HG02623 (cell line): ENCODE data around the gene ZNF579.
"Not testable (repeated sequence)": the region's sequence is repeated elsewhere in the genome, so short reads cannot be mapped to it uniquely, and the experiment has no call there.

ENCODE experiments used
- ATAC-seq: cut with Tn5 transposase; IDR thresholded peaks from one replicate; pipeline ENCODE4 v1.9.1; 2021; ENCODE audit warnings: moderate library complexity; ENCODE audit not compliant: unreplicated experiment

Gene ZNF579

DNA sequence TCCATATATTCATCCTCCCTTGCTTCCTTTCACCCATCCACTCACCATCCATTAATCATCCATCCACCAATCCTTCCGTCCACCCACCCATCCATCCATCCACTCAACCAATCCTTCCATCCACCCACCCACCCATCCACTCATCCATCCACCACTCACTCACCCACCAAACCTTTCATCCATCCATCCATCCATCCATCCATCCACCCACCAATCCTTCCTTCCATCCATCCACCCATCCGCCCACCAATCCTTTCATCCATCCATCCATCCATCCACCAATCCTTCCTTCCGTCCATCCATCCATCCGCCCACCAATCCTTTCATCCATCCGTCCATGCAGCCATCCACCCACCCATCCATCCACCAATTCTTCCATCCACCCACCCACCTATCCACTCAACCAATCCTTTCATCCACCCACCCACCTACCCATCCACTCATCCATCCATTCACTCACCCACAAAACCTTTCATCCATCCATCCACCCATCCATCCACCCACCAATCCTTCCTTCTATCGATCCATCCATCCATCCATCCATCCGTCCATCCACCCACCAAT lies 38.3 kb downstream of the ZNF579 start:
- ATAC-seq: no peak

DNA sequence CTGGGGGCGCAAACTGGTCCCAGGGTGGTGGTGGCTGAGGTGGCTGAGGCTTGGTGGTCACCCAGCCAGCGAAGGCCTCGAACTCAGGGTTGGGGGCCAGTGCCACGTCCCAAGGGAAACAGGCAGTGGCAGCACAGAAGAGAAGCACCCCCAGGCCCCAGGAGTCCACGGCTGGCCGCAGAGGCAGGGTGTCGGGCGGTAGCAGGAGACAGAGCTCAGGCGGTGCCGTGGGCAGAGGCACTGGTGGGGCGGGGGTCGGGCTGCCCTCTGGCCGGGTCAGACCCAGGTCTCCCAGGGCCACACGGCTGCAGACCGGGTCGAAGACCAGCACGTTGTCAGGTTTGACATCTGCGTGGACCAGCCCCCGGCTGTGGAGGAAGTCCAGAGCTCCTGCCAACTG lies 39.6 kb downstream of the ZNF579 start:
- ATAC-seq: no peak

DNA sequence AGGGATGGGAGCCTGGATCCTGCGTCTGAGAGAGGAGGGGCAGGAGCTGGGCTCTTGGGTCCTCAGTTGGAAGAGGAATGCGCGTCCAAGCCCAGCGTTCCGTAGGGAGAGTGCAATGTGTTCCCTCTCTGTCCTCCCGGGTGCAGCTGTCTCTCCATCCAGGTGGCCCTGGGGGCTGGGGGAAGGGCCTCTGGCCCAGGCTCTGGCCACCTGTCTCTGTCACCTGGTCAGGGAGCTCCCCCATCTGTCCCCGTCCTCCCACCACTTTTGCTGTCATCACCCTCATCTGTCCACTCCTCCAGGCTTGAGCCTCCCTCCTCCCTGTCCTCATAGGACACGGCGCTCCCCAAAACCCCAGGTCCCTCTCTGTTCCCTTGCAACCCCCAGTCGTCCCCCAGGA lies 40.0 kb downstream of the ZNF579 start:
- no peak for ATAC-seq

DNA sequence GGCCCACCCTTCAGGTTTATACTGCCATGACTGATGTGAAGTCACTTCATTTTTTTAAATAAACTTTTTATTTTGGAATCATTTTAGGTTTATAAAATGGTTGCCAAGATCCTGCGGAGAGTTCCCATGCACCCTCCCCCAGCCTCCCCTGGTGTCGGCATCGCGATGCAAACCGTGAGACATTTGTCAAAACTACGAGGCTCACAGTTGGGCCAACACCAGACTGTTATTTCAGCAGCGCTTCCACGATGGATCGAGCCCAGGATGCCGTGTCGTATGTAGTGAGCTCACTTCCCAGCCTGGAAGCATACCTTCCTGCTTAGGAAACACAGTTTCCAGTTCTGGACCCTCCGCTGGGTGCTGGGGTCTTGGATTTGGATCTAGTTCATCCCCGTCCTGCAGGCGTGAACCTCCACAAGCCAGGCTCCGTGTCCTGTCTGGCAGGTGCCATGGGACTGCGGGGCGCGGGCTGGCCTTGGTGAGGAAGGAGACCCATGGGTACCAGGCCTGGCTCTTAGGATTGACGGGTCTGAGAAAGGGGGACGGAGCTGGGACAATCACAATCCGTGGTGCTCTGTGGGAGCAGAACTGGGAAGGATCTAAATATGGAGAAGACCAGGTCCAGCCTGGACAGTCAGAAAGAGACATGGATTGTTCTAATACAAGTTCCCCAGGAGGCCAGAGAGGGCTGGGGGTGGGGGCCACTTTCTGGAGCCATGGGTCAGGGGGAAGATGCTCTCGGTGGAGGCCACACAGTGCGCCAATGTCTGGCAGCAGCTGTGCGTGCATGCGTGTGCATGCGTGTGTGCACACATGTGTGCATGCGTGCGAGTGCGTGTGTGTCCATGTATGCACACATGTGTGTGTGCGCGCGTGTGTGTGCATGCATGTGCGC lies 41.3 kb downstream of the ZNF579 start:
- no peak for ATAC-seq

DNA sequence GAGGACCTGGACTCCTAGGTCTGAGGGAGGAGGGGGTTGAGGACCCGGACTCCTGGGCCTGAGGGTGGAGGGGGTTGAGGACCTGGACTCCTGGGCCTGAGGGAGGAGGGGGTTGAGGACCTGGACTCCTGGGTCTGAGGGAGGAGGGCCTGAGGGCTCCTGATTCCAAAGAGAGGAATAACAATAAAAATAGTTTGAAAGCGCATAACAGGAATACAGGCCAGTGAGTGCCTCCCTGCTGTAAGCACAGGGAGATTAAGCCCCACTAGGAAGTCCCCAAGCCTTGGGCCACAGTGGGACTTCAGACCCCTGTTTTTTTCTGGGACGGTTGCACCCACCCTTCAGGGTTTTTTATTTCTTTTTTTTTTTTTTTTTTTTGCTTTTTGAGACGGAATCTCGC lies 42.5 kb downstream of the ZNF579 start:
- no peak for ATAC-seq

DNA sequence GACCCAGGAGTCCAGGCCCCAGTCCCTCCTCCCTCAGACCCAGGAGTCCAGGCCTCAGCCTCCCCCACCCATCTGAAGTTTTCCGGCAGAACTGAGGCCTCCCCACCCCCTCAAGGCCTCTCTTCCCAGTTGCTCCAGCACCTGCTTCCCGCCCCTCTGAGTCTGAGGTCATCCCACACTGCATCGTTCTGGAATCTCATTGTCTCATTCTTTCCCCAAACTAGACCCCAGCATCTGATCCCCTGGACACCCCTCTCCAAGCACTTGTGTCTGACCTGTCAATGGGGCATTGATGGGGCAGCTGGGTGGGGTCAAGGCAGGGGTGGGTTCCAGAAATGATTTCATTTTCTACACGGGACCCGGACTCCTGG lies 42.9 kb downstream of the ZNF579 start:
- no peak for ATAC-seq

DNA sequence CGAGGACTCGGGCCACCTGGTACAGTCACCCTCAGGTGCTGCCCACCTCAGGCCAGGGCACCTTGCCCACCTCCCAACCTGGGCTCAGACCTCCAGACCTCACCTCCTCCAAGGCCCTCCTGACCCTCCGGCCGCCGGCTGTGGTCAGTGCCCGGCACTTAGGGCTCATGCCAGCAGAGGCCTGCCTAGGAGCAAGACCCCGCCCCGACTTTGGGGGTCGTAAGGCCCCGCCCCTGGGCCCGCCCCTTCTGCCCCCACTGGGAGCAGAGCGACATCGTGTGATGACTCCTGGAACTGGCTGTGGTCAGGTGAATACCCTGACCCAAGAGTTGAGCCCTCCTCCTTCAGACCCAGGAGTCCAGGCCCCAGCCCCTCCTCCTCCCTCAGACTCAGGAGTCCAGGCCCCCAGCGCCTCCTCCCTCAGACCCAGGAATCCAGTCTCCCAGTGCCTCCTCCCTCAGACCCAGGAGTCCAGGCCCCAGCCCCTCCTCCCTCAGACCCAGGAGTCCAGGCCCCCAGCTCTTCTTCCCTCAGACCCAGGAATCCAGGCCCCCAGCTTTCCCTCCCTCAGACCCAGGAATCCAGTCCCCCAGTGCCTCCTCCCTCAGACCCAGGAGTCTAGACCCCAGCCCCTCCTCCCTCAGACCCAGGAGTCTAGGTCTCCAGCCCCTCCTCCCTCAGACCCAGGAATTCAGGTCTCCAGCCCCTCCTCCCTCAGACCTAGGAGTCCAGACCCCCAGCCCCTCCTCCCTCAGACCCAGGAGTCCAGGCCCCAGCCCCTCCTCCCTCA lies 43.5 kb downstream of the ZNF579 start, which contains the start of gene SBK2:
Gene SBK2 (minus strand): TSS at position 183 of the 790 bp plus-strand sequence. CDS start 839 bp downstream, outside the sequence.
- no peak for ATAC-seq

DNA sequence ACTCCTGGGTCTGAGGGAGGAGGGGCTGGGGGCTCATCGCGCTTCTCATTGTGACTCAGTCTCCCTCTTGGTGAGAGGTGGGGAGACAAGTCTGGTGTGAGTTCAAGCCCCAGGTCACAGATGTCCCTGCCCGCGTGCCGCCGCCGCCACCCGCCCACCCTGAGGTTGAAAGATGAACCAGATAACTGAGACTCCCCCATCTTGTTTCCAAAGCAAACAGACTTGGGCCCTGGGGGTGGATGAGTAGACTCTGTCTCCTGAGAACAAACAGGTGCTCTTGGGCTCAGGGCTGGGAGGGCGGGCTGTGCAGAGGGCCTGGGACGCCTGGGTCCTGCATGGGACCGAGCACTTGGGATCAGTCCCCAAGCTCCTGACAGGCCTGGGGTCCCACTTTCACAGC lies 44.3 kb downstream of the ZNF579 start:
- ATAC-seq: no peak

DNA sequence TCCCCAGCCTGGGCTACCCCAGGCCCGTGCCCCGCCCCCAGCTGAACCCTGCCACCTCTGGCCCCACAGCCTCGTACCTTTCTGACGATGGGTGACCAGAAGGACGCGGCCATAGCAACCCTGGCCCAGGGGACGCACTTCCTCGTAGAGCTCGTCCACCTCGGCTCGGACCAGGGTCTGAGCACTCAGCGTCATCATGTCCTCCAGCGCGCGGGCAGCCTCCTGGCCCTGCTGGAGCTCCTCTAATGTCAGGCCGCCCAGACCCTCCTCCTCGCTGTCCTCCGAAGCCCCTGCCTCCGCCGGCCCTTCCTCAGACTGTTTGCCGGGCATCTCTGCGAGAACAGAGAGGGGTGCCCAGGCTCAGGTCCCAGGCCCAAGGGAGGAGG lies 44.7 kb downstream of the ZNF579 start:
- no peak for ATAC-seq

DNA sequence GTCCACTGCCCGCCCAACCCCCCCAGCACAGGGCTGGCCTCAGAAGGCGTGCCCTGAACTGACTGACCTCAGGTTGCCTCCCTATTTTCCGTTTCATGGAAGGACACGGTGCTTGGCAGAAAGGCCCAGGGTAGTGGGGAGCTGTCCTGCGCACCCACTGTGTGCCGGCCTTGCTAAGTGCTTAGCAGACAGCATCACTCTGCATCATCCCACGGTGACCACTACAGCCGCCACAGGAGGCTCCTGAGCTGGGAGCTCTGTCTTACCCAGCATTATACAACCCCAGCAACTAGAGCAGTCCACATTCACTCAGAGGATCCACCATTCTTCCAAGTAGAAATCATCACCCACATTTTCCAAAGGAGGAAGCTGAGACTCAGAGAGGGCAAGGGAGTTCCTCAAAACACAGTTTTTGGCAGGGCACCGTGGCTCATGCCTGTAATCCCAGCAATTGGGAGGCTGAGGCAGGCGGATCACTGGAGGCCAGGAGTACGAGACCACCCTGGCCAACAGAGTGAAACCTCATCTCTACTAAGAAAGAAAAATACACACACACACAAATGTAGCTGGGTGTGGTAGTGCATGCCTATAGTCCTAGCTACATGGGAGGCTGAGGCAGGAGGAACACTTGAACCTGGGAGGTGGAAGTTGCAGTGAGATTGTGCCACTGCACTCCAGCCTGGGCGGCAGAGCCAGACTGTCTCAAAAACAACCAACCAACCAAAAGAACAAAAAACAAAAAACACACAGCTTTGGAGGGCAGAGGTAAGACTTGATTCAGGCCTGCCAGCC lies 45.3 kb downstream of the ZNF579 start:
- no peak for ATAC-seq

DNA sequence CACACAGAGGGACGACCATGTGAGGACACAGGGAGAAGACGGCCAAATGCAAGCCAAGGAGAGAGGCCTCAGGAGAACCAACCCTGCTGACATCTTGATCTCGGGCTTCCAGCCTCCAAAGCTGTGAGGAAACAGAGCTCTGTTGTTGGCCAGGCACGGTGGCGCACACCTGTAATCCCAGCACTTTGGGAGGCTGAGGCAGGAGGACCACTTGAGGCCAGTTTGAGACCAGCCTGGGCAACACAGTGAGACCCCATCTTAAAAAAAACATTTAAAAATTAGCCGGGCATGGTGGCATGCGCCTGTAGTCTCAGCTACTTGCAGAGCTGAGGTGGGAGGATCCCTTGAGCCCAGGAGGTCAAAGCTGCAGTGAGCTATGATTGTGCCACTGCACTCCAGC lies 46.4 kb downstream of the ZNF579 start:
- not testable (repeated sequence) for ATAC-seq

DNA sequence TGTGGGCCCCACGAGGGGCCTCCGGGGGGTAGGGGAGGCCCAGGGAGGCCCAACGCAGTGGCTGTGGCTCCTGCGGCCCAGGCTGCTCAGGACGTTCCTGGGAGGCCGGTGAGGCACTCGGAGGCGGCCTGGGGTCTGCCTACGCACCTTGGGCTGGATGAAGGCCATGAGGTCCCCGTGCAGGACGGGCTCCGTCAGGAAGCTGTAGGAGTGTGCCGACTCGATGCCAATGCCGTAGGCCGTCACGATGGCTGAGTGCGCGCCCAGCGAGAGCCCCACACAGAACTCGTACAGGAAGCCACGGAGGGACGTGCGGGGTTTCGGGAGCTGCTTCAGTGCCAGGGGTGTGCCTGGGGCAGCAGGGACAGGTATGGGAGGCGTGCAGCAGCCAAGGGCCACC lies 49.7 kb downstream of the ZNF579 start:
- no peak for ATAC-seq

DNA sequence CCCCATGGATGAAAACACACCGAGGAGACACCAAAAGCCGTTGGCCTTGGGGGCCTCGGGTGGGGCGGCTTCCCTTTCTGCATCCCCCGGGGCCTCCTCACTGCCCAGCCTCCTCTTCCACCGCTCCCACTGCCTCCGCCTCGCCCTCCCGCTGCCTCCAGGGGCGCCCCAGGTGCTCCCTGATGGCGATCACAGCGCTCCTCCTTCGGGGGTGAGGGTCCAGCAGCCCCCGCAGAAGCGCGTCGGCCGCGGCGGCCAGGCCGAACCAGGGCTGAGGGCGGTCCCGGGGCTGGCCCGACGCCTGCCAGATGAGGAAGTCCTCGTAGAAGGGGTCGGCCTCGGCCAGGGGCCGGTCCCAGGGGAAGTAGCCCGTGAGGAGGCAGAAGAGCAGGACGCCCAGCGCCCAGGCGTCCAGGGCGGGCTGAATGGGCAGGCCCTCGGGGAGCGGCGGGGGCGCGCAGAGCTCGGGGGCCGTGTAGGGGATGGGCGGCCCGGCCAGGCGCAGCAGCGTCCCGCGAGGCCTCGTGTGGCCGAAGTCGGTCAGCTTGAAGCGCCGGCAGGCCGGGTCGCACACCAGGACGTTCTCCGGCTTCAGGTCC lies 50.9 kb downstream of the ZNF579 start:
- ATAC-seq: no peak

DNA sequence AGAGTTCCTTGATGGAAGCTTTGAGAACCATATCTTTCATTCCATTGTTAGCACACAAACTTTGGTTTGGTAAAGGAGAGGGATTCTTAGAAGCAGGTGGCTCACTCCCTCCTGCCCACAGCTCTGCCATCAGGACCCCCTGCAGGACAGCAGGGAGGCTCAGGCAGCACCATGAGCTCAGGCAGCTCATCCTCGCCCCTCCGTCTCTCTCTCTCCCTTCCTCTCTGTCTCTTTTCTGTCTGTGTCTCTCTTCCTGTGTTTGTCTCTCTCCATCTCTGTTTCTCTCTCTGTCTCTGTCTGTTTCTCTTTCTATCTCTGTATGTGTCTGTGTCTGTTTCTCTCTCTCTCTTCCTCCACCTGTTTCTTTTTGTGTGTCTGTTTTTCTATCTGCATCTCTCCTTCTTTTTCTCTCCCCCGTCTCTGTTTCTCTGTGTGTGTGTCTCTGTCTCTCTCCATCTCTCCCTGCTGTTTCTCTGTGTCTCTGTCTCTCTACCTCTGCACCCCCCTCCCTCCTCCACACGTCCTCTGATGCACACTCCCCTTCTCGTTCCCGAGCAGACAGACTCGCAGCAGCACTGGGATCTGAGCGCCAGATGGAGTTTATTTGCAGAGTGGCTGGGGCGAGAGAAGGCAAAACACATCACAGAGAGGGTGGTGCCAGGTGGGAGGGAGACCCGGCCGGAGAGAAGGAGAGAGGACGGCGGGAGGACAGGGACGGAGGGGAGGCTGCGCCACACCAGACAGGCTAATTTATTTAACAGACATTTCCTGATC lies 52.4 kb downstream of the ZNF579 start:
- ATAC-seq: no peak

DNA sequence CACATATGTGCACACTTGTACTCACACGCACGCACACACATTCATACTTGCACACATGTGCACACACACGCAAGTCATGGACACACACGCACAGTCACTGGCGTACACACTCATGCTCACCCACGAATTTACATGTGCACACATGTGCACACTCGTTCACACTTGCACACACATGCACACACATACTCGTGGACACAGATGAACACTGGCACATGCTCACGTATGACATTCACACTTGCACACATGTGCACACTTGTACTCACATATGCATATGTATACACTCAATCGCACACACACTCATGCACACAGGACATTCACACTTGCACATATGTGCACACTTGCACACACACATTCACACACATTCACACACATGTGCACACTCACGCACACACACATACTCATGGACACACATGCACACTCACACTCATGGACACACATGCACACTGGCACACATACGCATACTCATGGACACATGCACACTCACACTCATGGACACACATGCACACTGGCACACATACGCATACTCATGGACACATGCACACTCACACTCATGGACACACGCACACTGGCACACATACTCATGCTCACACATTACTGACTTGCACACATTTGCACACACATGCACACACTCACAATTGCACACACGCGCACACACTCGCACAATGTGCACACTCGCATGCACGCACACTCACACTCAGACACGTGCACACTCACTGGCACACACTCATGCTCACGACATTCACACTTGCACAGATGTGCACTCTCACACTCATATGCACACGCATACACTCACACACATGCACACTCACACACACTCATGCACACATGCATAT lies 53.2 kb downstream of the ZNF579 start:
- ATAC-seq: no peak
